HFF-Myc (cell line): ENCODE results near the gene EHMT2.

ENCODE experiments used
- DNase-seq: peaks from one replicate; pipeline ENCODE4 v3.0.0-alpha.2; 2011; ENCODE audit warnings: low read depth; ENCODE audit errors: extremely low read depth
- H3K4me3 ChIP-seq: replicated peaks from 2 replicates; pipeline ENCODE4 v1.5.1; 2011; ENCODE audit warnings: low read depth, mild to moderate bottlenecking, control low read depth, low read length
- TF ChIP-seq, protein P1 (sequence below): IDR thresholded peaks from 2 replicates; pipeline ENCODE4 v1.5.1; 2012; ENCODE audit warnings: mild to moderate bottlenecking, low read depth, low read length, control low read depth; ENCODE audit errors: missing control alignments

Gene EHMT2

GRCh38 chr6:31882344-31882743 lies 15.2 kb downstream of the EHMT2 start:
- H3K4me3 ChIP-seq: no peak overlapping the region
- TF ChIP-seq, protein P1, sequence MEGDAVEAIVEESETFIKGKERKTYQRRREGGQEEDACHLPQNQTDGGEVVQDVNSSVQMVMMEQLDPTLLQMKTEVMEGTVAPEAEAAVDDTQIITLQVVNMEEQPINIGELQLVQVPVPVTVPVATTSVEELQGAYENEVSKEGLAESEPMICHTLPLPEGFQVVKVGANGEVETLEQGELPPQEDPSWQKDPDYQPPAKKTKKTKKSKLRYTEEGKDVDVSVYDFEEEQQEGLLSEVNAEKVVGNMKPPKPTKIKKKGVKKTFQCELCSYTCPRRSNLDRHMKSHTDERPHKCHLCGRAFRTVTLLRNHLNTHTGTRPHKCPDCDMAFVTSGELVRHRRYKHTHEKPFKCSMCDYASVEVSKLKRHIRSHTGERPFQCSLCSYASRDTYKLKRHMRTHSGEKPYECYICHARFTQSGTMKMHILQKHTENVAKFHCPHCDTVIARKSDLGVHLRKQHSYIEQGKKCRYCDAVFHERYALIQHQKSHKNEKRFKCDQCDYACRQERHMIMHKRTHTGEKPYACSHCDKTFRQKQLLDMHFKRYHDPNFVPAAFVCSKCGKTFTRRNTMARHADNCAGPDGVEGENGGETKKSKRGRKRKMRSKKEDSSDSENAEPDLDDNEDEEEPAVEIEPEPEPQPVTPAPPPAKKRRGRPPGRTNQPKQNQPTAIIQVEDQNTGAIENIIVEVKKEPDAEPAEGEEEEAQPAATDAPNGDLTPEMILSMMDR: no peak
- no peak for DNase-seq

- TF ChIP-seq, protein P1: no peak
- no peak overlapping the region for H3K4me3 ChIP-seq
- no peak for DNase-seq
These were observed 16.2 kb downstream of the EHMT2 start for GRCh38 chr6:31881136-31881859.

GRCh38 chr6:31880616-31881015 lies 16.9 kb downstream of the EHMT2 start:
- H3K4me3 ChIP-seq: no peak overlapping the region
- TF ChIP-seq, protein P1: no peak
- no peak for DNase-seq

- no peak overlapping the region for H3K4me3 ChIP-seq
- DNase-seq: no peak
- TF ChIP-seq, protein P1: no peak
These were observed 17.6 kb downstream of the EHMT2 start for GRCh38 chr6:31879901-31880300.

GRCh38 chr6:31879143-31879542 lies 18.4 kb downstream of the EHMT2 start:
- TF ChIP-seq, protein P1: no peak
- no peak overlapping the region for H3K4me3 ChIP-seq
- no peak for DNase-seq

DNA sequence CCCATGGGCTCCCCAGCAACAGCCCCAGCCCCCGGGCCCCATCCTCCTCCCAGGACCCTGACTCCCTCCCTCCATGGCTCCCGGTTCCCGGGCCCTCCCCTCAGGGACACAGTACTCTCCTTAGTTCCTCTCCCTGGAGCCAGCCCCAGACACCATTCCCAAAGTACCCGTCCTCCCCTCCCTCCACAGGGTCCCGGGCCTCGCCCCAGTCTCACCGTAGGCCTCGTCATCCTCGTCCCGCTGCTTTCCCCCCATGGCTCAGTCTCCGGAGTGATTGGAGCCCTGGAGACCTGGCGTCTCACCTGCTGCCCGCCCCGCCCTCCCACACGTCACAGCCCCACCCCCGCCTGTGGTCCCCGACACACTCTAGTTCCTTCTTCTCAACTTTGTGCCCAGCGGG lies 18.8 kb downstream of the EHMT2 start, which contains the start of gene SLC44A4:
TSS of gene SLC44A4 (minus strand) at position 272 of the 400 bp plus-strand sequence. CDS start at position 255, 17 bp downstream.
- TF ChIP-seq, protein P1: no peak
- no peak within 1 kb of the TSS for H3K4me3 ChIP-seq
- DNase-seq: no peak
